ENCODE data around the gene KCNAB2. TPM values are rescaled to one million over a fixed set of nuclear protein-coding genes. Genes with fewer than 3 reads are reported as not detected.

The KCNAB2 gene
- total RNA-seq, 4 donors from 2014 or later = 10.9 to 12.6 (median 11.7) TPM

DNA sequence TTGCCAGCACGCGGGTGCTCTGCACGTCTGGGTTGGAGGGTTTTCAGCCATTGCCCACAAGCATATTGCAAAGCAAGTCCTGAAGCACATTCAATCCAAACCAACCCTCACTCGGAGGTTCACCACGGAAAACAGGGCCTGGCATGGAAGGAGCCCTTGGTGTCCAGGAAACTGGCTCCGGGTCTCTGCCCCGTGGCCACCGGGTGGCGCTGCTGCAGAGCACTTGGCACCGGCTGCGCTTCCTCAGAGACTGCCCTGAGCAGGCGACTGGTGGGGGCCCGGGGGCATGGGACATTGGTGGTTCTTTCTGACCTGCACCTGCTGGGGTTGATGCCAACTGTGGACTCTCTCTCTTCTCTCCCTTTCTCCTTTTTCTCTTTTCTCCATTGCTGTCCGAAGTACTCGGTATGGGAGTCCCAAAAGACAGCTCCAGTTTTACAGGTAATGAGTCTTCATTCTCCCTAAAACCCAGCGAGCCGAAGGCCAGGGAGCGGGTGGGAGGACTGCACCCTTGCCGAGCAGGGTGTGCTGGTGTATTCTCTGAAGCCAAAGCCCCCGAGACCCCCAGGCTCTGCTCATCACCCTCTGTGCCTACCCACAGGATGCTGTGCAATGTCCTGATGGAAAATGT is 4.1 kb upstream of the KCNAB2 start:
- TF ChIP-seq EP300 (IDR thresholded peaks at IDR 0.05) (no peak), POLR2A (IDR thresholded peaks at IDR 0.05) (no peak), POLR2AphosphoS5 (IDR thresholded peaks at IDR 0.05) (no peak)
- TF ChIP-seq, protein P1, sequence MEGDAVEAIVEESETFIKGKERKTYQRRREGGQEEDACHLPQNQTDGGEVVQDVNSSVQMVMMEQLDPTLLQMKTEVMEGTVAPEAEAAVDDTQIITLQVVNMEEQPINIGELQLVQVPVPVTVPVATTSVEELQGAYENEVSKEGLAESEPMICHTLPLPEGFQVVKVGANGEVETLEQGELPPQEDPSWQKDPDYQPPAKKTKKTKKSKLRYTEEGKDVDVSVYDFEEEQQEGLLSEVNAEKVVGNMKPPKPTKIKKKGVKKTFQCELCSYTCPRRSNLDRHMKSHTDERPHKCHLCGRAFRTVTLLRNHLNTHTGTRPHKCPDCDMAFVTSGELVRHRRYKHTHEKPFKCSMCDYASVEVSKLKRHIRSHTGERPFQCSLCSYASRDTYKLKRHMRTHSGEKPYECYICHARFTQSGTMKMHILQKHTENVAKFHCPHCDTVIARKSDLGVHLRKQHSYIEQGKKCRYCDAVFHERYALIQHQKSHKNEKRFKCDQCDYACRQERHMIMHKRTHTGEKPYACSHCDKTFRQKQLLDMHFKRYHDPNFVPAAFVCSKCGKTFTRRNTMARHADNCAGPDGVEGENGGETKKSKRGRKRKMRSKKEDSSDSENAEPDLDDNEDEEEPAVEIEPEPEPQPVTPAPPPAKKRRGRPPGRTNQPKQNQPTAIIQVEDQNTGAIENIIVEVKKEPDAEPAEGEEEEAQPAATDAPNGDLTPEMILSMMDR (IDR thresholded peaks at IDR 0.05) = peak in 2 of 4 experiments; percentile 16 to 57
- H3K4me1 ChIP-seq = no peaks in the 10 kb centered on the region
- no peak for ATAC-seq
- H3K36me3 ChIP-seq = peaks cover 0 to 20% of the 10 kb centered on the region in 2 donors
- H3K27ac ChIP-seq = no peak overlapping the region
- no peaks in the 10 kb centered on the region for H3K9me3 ChIP-seq
- no peak overlapping the region for H3K4me3 ChIP-seq
- 40 to 80% methylated on average over 2 to 4 of the region's 20 CpGs for WGBS, 2 donors (ENCODE audit: low coverage in 1 of 2)
- H3K27me3 ChIP-seq = peaks cover 4% of the 10 kb centered on the region

DNA sequence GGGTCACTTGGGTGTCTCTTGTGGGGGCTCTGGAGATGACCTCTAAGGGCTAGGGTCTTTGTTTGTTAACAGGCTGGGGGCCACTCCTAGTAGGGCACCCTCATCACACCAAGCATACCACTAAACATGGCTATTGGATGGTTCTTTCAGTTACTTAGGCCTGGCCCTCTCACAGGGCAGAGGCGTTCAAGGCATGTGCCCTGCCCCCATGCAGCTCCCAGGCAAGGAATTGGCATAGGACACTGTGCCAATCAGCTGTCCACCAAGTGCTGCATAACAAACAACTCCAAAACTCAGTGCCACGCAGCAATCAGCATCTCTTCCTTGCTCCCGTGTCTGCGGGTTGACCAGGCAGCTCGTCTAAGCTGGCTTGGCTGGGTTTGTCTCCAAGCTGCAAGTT is 2.1 kb upstream of the KCNAB2 start:
- peaks cover 0 to 20% of the 10 kb centered on the region in 2 donors for H3K36me3 ChIP-seq
- WGBS, 2 donors (ENCODE audit: low coverage in 1 of 2) = 100% methylated on average over 1 to 4 of the region's 5 CpGs
- H3K27ac ChIP-seq = no peak overlapping the region
- H3K27me3 ChIP-seq = peaks cover 4% of the 10 kb centered on the region
- no peak overlapping the region for H3K4me3 ChIP-seq
- H3K9me3 ChIP-seq = no peaks in the 10 kb centered on the region
- no peaks in the 10 kb centered on the region for H3K4me1 ChIP-seq
- ATAC-seq = no peak
- TF ChIP-seq POLR2A (IDR thresholded peaks at IDR 0.05) (no peak), EP300 (IDR thresholded peaks at IDR 0.05) (no peak), POLR2AphosphoS5 (IDR thresholded peaks at IDR 0.05) (no peak)
- TF ChIP-seq, protein P1 (IDR thresholded peaks at IDR 0.05) = no peak

DNA sequence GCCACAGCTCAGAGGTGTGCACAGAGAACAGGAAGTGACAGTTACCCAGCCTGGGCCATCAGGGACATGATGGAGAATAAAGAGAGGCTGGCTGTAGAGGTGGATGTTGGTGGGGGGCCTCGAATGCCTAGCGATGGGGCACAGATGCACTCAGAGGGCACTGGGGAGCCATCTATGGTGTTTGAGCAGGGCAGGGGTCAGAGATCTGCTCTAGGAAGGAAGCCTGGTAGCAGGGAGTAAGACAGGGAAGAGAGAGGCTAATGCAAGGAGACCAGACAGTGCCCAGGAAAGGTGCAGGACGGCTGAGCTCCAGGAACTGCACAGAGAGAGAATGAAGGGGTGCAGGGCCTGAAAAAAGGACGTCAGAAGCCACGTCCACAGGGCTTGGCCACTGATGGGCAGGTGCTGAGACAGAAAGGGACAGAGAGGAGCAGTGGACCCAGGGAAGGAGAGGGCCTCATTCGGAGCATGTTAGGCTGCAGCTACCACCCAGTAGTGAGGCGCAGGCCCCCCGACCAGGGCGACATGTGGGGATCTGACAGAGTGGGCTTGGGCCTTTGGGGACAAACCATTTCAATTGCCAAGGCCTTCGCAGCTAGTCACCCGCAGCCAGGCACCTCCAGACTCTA is 1.1 kb upstream of the KCNAB2 start:
- no peak overlapping the region for H3K4me3 ChIP-seq
- H3K27me3 ChIP-seq = peaks cover 4% of the 10 kb centered on the region
- H3K27ac ChIP-seq = no peak overlapping the region
- no peak for ATAC-seq
- H3K4me1 ChIP-seq = no peaks in the 10 kb centered on the region
- WGBS, 2 donors (ENCODE audit: low coverage in 1 of 2) = 73 to 75% methylated on average over 4 to 5 of the region's 11 CpGs
- no peaks in the 10 kb centered on the region for H3K9me3 ChIP-seq
- H3K36me3 ChIP-seq = peaks cover 0 to 20% of the 10 kb centered on the region in 2 donors
- TF ChIP-seq POLR2A (IDR thresholded peaks at IDR 0.05) = no peak
- no peak for TF ChIP-seq EP300 (IDR thresholded peaks at IDR 0.05)
- TF ChIP-seq POLR2AphosphoS5 (IDR thresholded peaks at IDR 0.05) = no peak
- TF ChIP-seq, protein P1 (IDR thresholded peaks at IDR 0.05) = no peak

DNA sequence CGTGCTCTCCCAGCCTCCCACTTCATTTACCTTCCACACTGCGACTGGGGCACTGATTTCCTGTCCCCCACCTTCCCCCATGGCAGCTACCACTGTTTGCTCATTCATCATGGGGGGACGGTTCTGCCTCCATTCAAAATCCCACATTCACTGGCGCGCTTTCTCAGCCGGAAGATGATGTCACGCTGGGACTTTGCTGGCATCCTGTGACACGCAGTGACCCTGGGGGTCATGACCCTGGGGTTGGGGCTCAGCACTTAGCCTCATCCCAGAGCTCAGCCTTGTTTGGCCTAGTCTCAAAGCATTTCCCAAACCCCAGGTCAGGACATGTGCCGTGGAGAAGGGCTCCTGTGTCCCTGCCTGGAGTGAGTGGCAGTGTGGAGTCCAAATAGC is 582 bp upstream of the KCNAB2 start:
- Histone ChIP-seq H3K4me1 (no peaks in the 10 kb centered on the region), H3K9me3 (no peaks in the 10 kb centered on the region), H3K4me3 (no peak overlapping the region), H3K27me3 (peaks cover 4% of the 10 kb centered on the region), H3K27ac (no peak overlapping the region), H3K36me3 (peaks cover 0 to 20% of the 10 kb centered on the region in 2 donors)
- TF ChIP-seq, protein P1 (IDR thresholded peaks at IDR 0.05) = no peak
- WGBS, 2 donors (ENCODE audit: low coverage in 1 of 2) = 60% methylated on average over 1 of the region's 9 CpGs; no CpG with 5 or more reads in 1 of the 2 donors
- ATAC-seq = no peak

DNA sequence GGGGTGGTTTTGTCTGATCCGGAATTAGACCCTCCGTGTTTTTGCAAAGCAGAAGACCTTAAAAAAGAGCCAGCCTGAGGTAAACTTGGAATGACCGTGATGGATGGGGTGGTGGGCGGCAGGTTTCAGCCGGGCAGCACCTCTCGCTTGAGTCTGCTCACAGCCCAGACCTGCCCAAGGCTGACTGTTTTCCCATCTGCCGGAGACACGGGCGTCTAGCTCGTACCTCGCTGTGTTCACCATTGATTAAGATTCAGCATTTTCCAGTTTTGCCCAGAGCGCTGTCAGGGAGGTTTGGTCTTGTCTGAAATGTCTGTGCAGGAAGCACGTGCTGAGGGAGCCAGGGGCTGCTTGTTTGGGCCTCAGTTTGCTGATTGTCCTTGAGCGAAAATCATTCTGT is 591 bp downstream of the KCNAB2 start:
- no peaks in the 10 kb centered on the region for H3K4me1 ChIP-seq
- WGBS, 2 donors (ENCODE audit: low coverage in 1 of 2) = 8 to 47% methylated on average over 2 to 13 of the region's 14 CpGs
- ATAC-seq = no peak
- no peak overlapping the region for H3K27ac ChIP-seq
- no peak overlapping the region for H3K4me3 ChIP-seq
- TF ChIP-seq, protein P1 (IDR thresholded peaks at IDR 0.05) = no peak
- no peak for TF ChIP-seq POLR2A (IDR thresholded peaks at IDR 0.05)
- no peak for TF ChIP-seq EP300 (IDR thresholded peaks at IDR 0.05)
- TF ChIP-seq POLR2AphosphoS5 (IDR thresholded peaks at IDR 0.05) = no peak
- peaks cover 4% of the 10 kb centered on the region for H3K27me3 ChIP-seq
- H3K36me3 ChIP-seq = peaks cover 0 to 12% of the 10 kb centered on the region in 2 donors
- no peaks in the 10 kb centered on the region for H3K9me3 ChIP-seq
